VCaP (cell line): ENCODE measurements around the gene ZP4.
A peak's percentile ranks its signal among the peaks of the same experiment; 100 is the strongest.
"Not testable (repeated sequence)": the region's sequence is repeated elsewhere in the genome, so short reads cannot be mapped to it uniquely, and the experiment has no call there.

ENCODE experiments used
- H3K27ac ChIP-seq: fragments of 450-650 bp; 2 replicates; pipeline ENCODE4 v1.5.1; 2017
- CTCF ChIP-seq: fragments of 450-650 bp; conservative IDR thresholded peaks from 2 replicates; pipeline ENCODE4 v1.5.1; 2017; ENCODE audit warnings: mild to moderate bottlenecking, moderate library complexity

ZP4 gene

GRCh38 chr1:237864338-237865244 lies 26.1 kb downstream of the ZP4 start:
- peak; percentile 92 for TF ChIP-seq CTCF
- H3K27ac ChIP-seq: no peak overlapping the region

DNA sequence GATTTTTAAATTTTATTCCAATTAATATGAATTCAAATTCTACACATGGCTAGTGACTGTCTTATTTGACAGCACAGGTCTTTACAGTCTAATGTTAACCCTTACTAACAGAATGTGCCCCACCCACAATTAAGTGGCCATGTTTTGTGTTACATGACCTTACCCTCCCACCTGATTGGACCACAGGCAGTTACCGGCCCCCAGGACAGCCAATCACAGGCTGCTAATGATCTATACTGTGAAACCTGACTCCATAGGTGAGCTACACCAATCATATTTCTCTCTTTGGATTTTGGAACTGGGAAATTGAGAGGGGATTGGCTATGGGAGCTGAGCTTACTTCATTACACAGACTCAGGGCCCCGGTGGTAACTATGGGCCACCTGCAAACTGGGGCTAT lies 27.5 kb downstream of the ZP4 start:
- no peak for TF ChIP-seq CTCF
- no peak overlapping the region for H3K27ac ChIP-seq

- no peak overlapping the region for H3K27ac ChIP-seq
- TF ChIP-seq CTCF: no peak
Observed at GRCh38 chr1:237861944-237862343, 28.8 kb downstream of the ZP4 start.

DNA sequence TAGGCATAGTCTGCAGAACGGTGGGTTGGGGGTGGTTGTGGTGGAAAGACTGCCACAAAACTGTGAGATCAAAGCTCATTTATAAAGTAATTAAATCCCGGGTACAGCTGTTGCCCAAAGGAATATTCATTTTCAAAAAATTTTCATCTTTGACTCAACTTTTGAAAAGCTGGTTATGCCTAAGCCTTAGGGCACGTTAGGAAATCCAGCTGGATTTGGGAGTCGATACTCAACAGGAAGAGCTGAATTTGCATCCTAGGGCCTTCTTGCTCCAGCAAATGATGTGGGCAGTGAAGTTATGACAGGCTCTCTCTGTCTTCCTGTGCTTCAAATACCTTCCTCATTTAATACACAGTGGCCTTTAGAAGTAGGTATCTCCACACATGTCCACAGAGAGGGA lies 31.7 kb downstream of the ZP4 start:
- no peak overlapping the region for H3K27ac ChIP-seq
- no peak for TF ChIP-seq CTCF

DNA sequence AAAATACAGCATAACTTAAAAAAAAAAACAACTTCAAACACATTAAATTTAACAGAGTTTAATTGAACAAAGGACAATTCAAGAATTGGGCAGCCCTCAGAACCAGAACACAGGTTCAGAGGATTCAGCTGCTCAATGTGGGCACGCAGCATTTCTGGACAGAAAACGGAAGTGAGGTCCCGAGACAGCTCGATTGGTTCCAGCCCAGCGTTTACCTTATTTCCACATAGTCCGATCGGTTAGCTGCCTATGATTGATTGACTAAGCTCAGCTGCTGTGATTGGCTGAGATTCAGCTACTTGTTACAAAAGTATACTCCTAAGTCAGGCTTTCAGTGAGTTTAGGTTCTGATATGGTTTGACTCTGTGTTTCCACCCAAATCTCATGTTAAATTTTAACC lies 33.3 kb downstream of the ZP4 start:
- no peak for TF ChIP-seq CTCF
- no peak overlapping the region for H3K27ac ChIP-seq

- H3K27ac ChIP-seq: no peak overlapping the region
- TF ChIP-seq CTCF: no peak
Observed at GRCh38 chr1:237852342-237852741, 38.4 kb downstream of the ZP4 start.

DNA sequence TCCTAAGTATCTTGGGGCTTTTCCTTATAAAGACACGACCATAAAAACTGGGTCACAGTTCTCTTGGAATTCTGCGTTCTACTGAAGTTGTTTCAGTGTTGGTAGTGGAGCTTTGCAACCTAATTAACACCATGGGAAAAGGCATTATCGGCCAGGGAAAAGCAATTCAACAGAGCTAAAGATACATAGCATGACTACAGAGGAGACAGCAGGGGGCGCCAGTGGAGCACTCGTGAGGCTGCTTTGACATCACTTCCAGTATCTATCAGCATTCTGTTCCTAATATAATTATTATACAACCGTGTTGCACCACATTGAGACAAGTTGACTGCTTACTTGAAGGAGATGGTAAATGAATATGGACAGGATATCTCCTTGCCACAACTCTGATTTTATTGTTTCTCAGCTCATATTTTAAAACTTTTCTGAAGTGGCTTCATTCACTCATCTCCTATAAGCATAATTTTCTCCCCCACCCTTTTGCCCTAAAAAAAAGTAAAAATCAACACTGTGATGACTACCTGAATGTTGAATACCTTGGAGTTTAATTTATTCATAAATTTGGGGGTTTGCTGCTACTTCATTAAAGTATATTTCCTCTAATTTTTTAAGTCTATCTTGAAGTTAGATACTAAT lies 39.4 kb downstream of the ZP4 start:
- peak; percentile 31; the same call in 1 of the 2 replicates for TF ChIP-seq CTCF
- H3K27ac ChIP-seq: no peak overlapping the region

DNA sequence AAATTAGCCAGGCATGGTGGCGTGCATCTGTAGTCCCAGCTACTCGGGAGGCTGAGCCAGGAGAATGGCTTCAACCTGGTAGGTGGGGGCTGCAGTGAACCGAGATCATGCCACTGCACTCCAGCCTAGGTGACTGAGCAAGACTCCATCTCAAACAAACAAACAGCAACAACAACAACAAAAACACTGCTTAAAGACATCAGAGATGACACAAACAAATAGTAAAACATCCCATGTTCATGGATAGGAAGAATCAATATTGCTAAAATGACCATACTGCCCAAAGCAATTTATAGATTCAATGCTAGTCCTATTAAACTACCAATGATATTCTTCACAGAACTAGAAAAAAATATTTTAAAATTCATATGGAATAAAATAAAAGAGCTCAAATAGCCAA lies 47.2 kb downstream of the ZP4 start:
- not testable (repeated sequence) for H3K27ac ChIP-seq
